Renal pelvis (tissue), 12 donors: Measurements from ENCODE around the gene PSMD12. TPM values are rescaled to one million over a fixed set of nuclear protein-coding genes. Genes with fewer than 3 reads are reported as not detected.
A peak's percentile ranks its signal among the peaks of the same experiment; 100 is the strongest.
"Not testable (repeated sequence)": the region's sequence is repeated elsewhere in the genome, so short reads cannot be mapped to it uniquely, and the experiment has no call there.

Source experiments
- DNase-seq: peaks from one replicate; pipeline ENCODE4 v3.0.0-alpha.2; 2013
- long read RNA-seq, 16 experiments: transcript quantifications; one replicate each; lab custom pipeline, GENCODE V29; 2026
- polyA plus RNA-seq, 3 donors: library from polyadenylated mRNA; unstranded; fragments of 120-200 nt; gene quantifications; one replicate each; pipeline ENCODE4 v1.2.1, GENCODE V29; 2013; ENCODE audit not compliant: insufficient read length in 3 of 3

Gene PSMD12
- polyA plus RNA-seq, result 10 to 100 TPM; 39.3 to 43.9 (median 39.9) TPM
- long read RNA-seq, donor 1, full-length matches to known transcripts, result 14 of 19 reads
- long read RNA-seq, donor 1, partial matches to known transcripts, result 5 of 19 reads
- long read RNA-seq, donor 1, other reads (novel, unspliced or antisense), result 0 of 19 reads
- long read RNA-seq, donor 2, full-length matches to known transcripts, result 16 of 26 reads
- long read RNA-seq, donor 2, partial matches to known transcripts, result 10 of 26 reads
- long read RNA-seq, donor 2, other reads (novel, unspliced or antisense), result 0 of 26 reads
- long read RNA-seq, donor 3, full-length matches to known transcripts, result 16 of 35 reads
- long read RNA-seq, donor 3, partial matches to known transcripts, result 19 of 35 reads
- long read RNA-seq, donor 3, other reads (novel, unspliced or antisense), result 0 of 35 reads
- long read RNA-seq, donor 4, full-length matches to known transcripts, result 16 of 16 reads
- long read RNA-seq, donor 4, partial matches to known transcripts, result 0 of 16 reads
- long read RNA-seq, donor 4, other reads (novel, unspliced or antisense), result 0 of 16 reads
- long read RNA-seq, donor 5, full-length matches to known transcripts, result 4 of 4 reads
- long read RNA-seq, donor 5, partial matches to known transcripts, result 0 of 4 reads
- long read RNA-seq, donor 5, other reads (novel, unspliced or antisense), result 0 of 4 reads
- long read RNA-seq, donor 6, full-length matches to known transcripts, result 19 of 24 reads
- long read RNA-seq, donor 6, partial matches to known transcripts, result 5 of 24 reads
- long read RNA-seq, donor 6, other reads (novel, unspliced or antisense), result 0 of 24 reads
- long read RNA-seq, donor 7, full-length matches to known transcripts, result 18 of 18 reads
- long read RNA-seq, donor 7, partial matches to known transcripts, result 0 of 18 reads
- long read RNA-seq, donor 7, other reads (novel, unspliced or antisense), result 0 of 18 reads
- long read RNA-seq, donor 8, full-length matches to known transcripts, result 11 of 20 reads
- long read RNA-seq, donor 8, partial matches to known transcripts, result 9 of 20 reads
- long read RNA-seq, donor 8, other reads (novel, unspliced or antisense), result 0 of 20 reads
- long read RNA-seq, donor 9, full-length matches to known transcripts, result 22 of 22 reads
- long read RNA-seq, donor 9, partial matches to known transcripts, result 0 of 22 reads
- long read RNA-seq, donor 9, other reads (novel, unspliced or antisense), result 0 of 22 reads
- long read RNA-seq, donor 10, full-length matches to known transcripts, result 16 of 37 reads
- long read RNA-seq, donor 10, partial matches to known transcripts, result 21 of 37 reads
- long read RNA-seq, donor 10, other reads (novel, unspliced or antisense), result 0 of 37 reads
- long read RNA-seq, donor 11, full-length matches to known transcripts, result 7 of 7 reads
- long read RNA-seq, donor 11, partial matches to known transcripts, result 0 of 7 reads
- long read RNA-seq, donor 11, other reads (novel, unspliced or antisense), result 0 of 7 reads
- long read RNA-seq, donor 12, full-length matches to known transcripts, result 17 of 31 reads
- long read RNA-seq, donor 12, partial matches to known transcripts, result 14 of 31 reads
- long read RNA-seq, donor 12, other reads (novel, unspliced or antisense), result 0 of 31 reads
- long read RNA-seq, donor 13, full-length matches to known transcripts, result 14 of 14 reads
- long read RNA-seq, donor 13, partial matches to known transcripts, result 0 of 14 reads
- long read RNA-seq, donor 13, other reads (novel, unspliced or antisense), result 0 of 14 reads
- long read RNA-seq, donor 14, result 0 reads
- long read RNA-seq, donor 15, result 0 reads
- long read RNA-seq, donor 16, full-length matches to known transcripts, result 17 of 29 reads
- long read RNA-seq, donor 16, partial matches to known transcripts, result 12 of 29 reads
- long read RNA-seq, donor 16, other reads (novel, unspliced or antisense), result 0 of 29 reads

DNA sequence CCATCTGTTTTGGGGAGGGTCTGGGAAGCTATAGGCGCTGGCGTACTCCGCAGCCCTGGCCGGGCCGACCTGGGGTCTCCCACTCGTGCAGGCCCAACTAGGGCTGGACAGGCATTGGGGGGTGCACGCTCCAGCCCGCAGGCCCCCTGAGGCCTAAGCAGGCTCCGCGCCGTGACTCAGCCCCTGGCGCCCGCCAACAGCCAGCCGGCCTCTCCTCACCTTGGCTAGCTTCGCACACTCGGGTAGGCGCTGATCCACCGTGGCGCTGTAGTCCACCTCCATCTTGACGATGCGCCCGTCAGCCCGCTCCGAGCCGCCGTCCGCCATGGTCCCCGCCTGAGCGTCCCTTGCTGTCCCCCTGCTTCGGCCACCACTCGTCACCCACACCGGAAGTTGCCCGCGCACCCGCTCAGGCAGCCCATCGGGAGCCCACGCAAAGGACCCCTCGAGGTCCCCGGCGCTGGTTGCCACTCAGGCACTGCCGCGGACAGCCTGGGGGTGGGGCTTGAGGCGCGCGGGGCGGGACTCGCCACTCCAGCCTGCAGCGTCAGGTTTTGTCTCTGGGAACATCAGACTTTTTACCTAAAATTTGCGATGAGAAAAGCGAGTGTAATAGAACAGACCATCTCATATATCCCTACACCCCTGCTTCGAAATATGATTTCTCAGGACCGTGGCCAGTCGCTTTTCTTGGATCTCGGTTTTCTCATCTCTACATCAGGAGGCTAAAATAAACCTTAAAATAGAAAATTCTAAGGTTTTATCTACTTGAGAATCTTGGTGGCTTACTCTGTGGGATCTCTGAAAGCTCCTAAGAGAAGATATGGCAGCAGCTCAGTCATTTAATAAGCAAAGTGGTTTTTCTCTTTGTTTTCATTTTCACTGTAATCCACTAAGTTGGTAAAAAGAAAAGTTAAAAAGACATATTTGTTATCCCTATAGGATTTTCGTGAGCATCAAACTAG, at the start of gene PSMD12:
PSMD12 (minus strand) TSS at position 385 of the 965 bp plus-strand sequence; CDS start at position 327, 58 bp downstream.
- peak; percentile 91 for DNase-seq

DNA sequence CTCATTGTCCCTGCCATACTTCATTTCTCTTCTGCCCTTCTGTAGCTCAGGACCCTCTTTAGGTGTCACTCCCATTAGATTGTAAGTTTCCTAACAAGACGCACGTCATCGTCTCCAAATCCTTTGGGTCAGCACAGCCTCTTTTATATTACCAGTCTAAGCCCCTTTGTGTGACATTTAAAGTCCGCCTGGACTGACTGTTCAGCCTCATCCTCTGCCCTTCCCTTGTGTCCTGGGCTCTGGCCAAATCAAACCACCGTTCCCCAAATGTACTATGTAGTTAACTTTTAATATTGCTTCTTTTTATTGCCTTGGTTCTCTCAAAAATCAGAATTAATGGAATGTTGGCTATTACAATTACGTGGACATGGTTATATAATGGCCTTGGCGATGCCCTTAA, 48.9 kb upstream of the PSMD12 start:
- DNase-seq, result no peak

DNA sequence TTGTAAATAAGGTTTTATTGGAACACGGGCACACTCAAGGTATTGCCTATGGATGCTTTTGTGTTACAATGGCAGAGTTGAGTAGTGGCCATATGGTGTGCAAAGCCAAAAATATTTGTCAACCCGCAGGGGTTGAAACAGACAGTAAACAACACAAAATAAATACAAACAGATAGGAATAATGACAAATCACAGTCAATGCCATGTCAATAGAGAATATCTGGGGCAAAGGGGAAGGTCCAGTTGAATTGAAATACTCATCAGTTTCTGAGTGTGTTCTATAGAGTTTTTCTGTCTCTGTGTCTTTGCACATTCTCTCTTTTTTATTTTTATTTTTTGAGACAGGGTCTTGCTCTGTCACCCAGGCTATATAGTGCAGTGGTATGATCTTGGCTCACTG, 48.2 kb upstream of the PSMD12 start:
- DNase-seq, result no peak

DNA sequence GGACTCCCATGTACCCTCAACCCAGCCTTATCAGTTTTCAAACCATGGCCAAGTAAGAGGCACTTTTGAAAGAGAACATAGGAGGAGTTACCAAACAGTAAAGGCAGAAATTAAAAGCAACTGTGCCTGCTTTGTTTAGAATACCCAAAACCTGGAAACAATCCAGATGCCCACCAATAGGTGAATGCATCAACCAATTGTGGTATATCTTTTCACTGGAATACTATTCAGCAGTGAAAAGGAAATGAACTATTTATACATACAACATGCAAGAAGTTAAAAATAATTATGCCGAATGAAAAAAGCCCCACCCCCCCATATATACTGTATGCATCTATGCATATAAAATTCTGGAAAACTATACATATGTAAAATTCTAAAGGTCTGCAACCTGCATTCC, 47.8 kb upstream of the PSMD12 start:
- no peak for DNase-seq

DNA sequence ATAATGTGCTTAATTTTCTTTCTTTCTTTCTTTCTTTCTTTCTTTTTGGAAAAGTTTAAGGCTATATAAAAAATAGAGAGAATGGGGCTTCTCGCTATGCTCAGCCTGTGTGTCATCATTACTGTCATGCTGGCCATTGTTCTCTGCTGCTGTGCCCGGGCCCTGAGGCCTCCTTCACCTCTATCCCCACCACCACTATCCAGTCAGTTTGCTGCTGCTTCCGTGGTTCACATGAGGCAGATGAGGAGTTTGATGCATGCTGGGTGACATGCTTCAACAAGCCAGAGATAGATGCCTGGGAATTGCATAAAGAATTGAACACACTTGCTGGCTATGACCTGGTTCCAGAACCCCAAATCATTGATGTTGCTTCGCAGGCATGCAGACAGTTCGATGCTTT, 47.0 kb upstream of the PSMD12 start:
- no peak for DNase-seq

DNA sequence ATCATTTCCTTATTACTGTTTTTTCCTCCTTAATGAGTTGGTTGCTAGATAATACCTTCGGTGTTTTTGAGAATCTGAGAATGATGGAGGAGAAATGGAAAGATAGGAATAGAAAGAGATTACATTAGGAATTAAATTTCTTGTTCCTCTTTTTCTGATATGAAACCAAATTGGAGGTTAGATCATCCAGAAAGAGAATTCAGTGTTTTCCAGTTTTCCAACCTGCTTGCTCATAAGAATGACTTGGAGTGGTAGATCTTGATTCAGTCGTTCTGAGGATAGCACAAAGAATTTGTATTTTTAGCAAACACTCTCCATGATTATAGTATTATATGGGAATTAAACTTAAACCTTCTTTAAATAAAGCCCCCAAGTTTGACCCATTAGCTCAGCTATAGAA, 46.6 kb upstream of the PSMD12 start:
- DNase-seq, result no peak

DNA sequence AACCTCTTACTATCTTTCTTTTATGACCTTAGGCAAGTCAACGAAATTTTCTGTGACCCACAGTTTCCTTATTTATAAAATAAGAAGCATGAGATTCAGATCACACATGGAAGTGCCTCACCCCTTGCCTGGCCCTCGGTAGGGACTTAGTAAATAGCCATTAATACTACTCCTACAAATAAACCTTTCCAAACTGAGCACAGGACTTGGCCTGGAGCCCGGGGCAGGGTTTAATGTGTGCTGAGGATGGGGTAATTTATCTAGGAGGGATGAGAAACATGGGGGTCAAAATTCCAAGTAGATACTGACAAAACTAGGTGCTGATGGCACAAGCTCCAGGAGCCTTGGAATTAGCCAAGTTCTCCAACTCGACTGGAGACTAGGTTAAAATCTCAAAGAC, 45.7 kb upstream of the PSMD12 start:
- no peak for DNase-seq

DNA sequence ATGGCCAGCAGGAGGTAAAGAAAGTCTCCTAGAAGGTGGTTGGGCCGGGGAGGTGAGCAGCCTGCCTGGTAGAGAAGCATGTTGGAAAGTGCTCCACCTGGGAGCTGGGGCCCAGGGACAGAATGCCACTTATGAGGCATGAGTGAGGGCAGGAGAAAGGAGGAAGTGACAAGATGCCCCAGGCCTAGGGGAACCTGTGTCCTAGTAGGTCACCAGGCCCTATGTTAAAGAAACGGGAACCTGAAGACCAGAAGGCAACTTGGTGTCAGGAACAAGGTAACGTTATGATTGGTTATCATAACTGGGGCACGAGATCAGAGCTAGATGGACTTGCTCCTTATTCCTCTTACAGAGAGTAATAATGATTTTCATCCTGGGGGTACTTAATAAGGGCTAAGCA, 45.0 kb upstream of the PSMD12 start:
- no peak for DNase-seq

DNA sequence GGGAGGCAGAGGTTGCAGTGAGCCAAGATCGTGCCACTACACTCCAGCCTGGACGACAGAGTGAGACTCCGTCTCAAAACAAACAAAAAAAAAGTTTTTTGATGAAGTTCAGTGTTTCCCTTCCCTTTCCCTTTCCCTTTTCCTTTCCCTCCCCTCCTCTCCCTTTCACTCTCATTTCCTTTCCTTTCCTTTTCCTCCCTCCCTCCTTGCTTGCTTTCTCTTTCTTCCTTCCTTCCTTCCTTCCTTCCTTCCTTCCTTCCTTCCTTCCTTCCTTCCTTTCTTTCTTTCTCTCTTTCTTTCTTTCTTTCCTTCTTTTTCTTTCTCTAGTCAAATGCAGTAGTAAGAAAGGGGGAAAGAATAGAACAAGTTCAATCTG, 42.1 kb upstream of the PSMD12 start:
- not testable (repeated sequence) for DNase-seq

DNA sequence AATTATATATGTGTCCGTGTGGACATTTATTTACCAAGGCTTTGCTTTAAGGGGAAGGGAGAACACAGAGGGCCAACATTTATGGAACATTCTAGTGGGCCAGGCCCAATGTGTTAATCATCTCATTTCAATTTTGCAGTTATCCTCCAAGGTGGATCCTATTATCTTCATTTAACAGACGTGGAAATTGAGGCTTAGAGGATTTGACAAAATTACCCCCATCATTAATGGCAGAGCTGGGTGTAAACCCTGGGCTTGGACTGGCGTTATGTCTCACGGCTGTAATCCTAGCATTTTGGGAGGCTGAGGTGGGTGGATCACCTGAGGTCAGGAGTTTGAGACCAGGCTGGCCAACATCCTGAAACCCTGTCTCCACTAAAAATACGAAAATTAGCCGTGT, 37.1 kb upstream of the PSMD12 start:
- no peak for DNase-seq

DNA sequence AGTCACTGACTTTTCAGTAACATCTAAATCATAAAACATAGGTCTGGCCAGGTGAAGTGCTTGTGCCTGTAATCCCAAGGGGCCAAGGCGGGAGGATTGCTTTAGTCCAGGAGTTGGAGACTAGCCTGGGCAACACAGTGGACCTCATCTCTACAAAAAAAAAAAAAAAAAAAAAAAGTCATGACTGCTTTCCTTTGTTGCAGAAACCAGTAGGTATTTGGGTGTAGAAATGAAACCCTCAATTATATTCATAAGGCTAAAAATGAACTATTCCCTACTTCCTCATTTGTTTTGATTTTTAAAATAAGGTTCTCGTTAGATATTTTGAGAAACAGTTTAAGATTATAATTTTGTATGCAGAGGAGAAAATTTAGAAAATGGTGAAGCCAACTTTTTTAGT, 36.7 kb upstream of the PSMD12 start:
- no peak for DNase-seq

DNA sequence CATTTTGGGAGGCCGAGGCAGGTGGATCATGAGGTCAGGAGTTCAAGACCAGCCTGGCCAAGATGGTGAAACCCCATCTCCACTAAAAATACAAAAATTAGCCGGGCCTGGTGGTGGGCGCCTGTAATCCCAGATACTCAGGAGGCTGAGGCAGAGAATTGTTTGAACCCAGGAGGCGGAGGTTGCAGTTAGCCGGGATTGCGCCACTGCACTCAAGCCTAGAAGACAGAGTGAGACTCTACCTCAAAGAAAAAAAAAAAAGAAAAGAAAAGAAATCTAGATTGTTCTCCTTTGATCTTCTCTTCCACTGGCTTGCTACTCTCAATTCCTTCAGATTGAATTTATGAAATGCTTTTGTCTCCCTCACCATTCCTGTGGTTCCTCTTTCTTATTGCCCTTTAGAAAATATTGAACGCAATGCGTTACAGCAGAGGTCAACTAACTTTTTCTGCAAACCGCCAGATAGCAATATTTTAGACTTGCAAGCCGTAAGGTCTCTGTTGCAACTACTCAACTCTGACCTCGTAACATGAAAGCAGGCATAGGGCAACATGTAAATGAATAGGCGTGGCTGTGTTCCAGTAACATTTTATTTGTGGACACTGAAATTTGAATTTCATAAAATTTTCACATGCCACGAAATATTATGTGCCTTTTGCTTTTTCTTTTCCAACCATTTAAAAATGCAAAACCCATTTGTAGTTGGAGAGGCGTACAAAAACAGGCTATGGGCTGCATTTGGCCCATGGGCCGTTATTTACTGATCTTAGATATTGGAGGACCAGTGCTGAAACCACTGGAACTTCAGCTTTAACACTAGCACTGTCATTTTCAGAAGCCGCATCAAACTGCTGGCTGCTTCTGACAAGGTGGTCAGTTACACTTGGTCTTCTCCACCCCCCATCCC, 35.5 kb upstream of the PSMD12 start:
- no peak for DNase-seq

DNA sequence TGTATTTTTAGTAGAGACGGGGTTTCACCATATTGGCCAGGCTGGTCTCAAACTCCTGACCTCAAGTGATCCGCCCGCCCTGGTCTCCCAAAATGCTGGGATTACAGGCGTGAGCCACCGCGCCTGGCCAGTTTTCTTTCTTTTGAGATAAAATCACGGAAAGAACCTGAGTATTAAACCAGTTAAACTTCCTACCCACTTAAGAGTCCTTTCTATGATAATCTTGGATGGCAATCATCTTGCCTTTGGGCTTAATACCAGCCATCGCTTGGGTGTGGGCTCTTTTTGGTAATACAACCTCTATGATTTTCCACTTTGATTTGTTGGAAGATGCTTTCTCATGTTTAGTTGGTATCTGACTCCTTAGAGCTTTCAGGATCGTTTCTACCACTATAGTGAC, 34.7 kb upstream of the PSMD12 start:
- DNase-seq, result no peak

DNA sequence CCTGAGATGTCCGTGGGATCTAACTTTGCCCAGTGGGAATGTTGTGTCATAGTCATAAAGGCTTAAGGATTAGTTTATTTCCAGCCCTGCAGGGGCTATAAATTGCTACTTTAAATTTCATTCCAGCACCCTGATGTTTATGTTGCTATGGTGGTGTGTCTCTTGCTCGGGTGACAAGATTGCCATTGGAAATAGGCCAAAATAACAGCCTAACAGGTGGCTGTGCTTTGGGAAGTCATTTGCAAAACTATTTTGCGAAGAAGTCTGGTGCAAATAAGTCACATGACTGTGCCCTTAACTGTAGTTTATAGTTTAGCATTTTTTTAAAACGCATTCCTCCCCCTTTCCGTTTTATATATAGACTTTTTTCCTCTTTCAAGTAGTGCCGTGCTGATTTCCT, 33.8 kb upstream of the PSMD12 start:
- DNase-seq, result peak; percentile 42

DNA sequence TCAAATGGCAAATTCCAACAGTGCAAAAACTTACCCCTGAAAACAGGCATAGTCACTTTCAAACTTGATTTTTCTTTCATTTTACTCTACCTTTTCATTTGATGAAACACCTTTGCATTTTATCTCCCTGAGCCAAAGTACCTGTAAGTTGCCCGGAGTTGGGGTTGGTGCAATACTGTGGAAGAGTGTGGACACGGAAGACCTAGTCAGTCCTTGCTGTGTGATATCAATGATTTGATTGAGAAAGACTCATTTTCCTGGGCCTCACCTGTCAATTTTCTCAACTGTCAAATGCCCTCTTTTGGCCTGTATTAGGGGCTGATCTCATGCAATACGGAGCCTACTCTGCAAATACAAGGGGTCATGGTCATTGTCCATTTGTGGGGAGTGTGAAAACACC, 33.3 kb upstream of the PSMD12 start:
- no peak for DNase-seq

DNA sequence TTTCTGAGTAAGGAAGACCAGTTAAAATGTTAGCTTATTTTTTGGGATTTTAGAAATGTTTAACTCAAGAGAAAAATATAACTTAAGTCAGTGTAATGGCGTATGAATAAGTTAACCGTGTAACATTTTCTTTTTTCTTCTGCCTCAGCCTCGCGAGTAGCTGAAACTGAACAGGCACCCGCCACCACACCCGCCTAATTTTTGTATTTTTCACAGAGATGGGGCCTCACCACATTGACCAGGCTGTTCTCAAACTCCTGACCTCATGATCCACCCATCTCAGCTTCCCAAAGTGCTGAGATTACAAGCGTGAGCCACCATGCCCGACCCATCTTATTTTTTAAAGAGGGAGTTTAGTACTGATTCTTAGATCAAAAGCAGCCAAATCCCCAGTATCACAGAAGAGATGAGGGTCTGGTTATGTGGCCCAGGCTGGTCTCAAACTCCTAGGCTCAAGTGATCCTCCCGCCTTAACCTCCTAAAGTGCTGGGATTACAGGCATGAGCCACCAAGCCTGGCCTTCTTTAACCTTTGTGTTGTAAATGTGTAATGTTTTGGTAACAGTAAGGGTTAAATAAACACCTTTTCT, 27.5 kb upstream of the PSMD12 start:
- no peak for DNase-seq

DNA sequence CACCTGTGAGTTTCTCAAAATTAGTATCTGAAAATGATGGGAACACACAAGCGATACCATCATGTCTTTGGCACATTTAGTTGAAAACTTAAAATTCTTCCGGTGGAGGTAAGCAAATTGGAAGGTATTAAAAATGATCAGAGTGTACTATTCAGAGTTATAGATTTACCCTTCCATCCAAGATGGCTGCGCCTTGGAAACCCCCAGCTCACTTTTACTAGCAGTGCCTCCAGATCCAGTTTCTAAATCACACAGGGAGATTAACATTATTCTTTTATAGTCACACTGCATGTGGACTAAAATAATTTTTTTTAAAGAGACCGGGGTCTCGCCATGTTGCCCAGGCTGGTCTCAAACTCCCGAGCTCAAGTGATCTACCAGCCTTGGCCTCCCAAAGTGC, 25.7 kb upstream of the PSMD12 start:
- no peak for DNase-seq
